ENCODE measurements around the gene SPATA2L. TPM values are rescaled to one million over a fixed set of nuclear protein-coding genes. Genes with fewer than 3 reads are reported as not detected.

The SPATA2L gene
- total RNA-seq, 4 donors from 2014 or later: 1.2 to 18.7 (median 7.2) TPM

DNA sequence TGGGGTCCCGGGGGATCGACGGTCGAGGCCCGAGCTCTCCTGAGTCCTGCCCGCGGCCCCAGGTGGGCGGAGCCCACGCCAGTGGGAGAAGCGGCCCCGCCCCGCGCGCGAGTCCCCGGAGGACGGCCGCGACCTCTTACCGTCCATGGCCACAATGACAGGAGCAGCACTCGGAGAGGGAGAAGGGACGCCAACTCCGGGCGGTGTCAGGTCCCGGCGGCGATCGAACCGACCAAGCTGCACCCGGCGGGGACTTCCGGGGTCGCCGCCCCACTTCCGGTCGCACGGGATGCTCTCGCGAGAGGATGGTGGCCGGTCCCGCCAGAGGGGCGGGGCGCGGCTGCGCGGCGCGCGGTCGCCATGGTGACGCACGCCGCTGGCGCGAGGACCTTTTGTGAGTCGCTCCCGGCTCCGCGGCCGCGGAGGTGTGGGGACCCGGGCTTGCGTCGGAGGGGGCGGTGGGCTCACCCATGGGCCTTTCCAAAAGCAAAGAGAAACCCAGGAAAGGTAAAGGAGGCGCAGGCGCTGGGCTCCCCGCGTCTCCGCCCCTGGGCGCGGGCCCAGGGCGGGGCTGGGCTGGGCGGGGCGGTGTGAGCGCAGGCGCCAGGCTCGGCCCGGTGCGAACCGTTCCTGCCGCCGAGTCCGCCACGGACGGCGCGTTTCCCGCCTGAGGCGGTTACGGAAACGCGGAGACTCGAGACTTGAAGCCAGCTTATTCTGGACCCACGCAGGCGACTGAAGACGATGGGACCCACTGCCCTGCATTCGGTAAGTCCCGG, 43.9 kb downstream of the SPATA2L start, which contains the start of the genes CHMP1A and SPATA33:
Gene CHMP1A (minus strand): TSS at position 267 of the 779 bp plus-strand sequence. CDS start 120 bp downstream, at position 147.
Gene SPATA33 (plus strand): TSS at position 395 of the 779 bp plus-strand sequence. CDS start 76 bp downstream, at position 471.
- Histone ChIP-seq H3K27ac (peak within 1 kb of the TSS; percentile 30 to 62), H3K9me3 (no peaks in the 10 kb centered on the region), H3K36me3 (no peaks in the 10 kb centered on the region), H3K4me3 (peak within 1 kb of the TSS; percentile 64 to 84), H3K27me3 (no peaks in the 10 kb centered on the region), H3K4me1 (peaks cover 0 to 7% of the 10 kb centered on the region in 2 donors)
- TF ChIP-seq, protein P1, sequence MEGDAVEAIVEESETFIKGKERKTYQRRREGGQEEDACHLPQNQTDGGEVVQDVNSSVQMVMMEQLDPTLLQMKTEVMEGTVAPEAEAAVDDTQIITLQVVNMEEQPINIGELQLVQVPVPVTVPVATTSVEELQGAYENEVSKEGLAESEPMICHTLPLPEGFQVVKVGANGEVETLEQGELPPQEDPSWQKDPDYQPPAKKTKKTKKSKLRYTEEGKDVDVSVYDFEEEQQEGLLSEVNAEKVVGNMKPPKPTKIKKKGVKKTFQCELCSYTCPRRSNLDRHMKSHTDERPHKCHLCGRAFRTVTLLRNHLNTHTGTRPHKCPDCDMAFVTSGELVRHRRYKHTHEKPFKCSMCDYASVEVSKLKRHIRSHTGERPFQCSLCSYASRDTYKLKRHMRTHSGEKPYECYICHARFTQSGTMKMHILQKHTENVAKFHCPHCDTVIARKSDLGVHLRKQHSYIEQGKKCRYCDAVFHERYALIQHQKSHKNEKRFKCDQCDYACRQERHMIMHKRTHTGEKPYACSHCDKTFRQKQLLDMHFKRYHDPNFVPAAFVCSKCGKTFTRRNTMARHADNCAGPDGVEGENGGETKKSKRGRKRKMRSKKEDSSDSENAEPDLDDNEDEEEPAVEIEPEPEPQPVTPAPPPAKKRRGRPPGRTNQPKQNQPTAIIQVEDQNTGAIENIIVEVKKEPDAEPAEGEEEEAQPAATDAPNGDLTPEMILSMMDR (IDR thresholded peaks at IDR 0.05): no peak
- peak in 1 of 2 donors; percentile 61 for TF ChIP-seq POLR2A (IDR thresholded peaks at IDR 0.05)
- peak; percentile 81 to 92 for DNase-seq
- intact Hi-C loops (cut with DNase I; ENCODE audit: low total_unique reads): no loop called here

DNA sequence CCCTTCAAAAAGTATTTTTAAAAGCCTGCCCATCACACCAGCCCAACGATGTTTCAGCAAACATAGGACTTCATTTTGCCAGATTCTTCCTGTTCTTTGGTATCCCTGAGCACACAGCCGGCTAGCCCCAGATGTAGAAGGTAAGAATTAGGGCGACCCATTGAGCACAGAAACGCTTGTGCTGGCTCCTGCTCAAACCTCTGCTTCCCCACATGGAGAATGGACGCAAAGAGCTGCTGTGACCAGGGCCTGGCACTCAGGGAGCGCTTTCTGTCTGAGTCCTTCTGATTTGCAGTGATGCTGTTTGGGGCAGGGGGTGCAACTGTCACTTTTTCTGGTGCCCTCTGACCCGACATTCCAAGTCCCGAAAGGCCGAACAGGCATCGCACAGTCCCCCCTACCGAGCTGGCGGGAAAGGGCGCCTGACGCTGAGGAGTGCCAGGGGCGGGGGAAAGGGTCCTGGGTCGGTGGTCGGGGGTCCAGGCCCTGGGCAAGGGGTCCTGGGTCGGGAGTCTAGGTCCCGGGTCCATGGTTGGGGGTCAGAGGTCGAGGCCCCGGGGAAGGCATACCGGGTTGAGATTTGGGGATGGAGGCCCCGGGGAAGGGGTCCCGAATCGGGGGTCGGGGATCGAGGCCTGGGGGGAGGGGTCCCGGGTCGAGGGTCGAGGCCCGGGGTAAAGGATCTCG, 44.9 kb downstream of the SPATA2L start:
- H3K4me3 ChIP-seq: peak overlapping the region; percentile 64 to 84
- peak overlapping the region in 1 of 2 donors; percentile 62 for H3K27ac ChIP-seq
- peaks cover 0 to 7% of the 10 kb centered on the region in 2 donors for H3K4me1 ChIP-seq
- no peaks in the 10 kb centered on the region for H3K27me3 ChIP-seq
- intact Hi-C loops (cut with DNase I; ENCODE audit: low total_unique reads): no loop called here
- no peak for DNase-seq
- TF ChIP-seq, protein P1 (IDR thresholded peaks at IDR 0.05): no peak
- TF ChIP-seq POLR2A (IDR thresholded peaks at IDR 0.05): no peak
- H3K9me3 ChIP-seq: no peaks in the 10 kb centered on the region
- no peaks in the 10 kb centered on the region for H3K36me3 ChIP-seq

DNA sequence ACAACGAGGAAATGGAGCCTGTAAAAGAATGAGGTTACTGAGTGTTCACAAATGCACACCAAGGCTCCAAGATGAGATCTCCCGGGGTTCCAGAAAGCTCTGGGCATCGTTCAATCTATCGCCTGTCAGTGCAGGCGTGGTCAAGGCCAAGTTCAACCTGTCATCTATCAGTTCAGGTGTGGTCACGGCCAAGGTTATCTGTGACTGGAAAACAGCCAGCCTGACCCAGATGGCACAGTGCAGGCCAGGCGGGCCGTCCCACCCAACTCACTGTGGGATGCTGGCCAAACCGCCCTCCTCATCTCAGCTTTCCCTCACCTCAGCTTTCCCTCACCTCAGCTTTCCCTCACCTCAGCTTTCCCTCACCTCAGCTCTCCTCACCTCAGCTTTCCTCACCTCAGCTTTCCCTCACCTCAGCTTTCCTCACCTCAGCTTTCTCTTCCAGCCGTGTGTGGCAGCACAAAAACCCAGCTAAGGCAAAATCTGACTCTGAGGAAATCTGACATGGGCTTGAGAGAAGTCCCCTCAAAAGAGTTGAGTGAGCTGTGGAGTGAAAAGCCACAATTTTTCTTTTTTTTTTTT, 46.4 kb downstream of the SPATA2L start:
- Histone ChIP-seq H3K27ac (no peak overlapping the region), H3K4me3 (no peak overlapping the region), H3K27me3 (no peaks in the 10 kb centered on the region), H3K9me3 (no peaks in the 10 kb centered on the region), H3K36me3 (no peaks in the 10 kb centered on the region), H3K4me1 (peaks cover 0 to 7% of the 10 kb centered on the region in 2 donors)
- intact Hi-C loops (cut with DNase I; ENCODE audit: low total_unique reads): no loop called here
- no peak for DNase-seq
- TF ChIP-seq, protein P1 (IDR thresholded peaks at IDR 0.05): no peak
- TF ChIP-seq POLR2A (IDR thresholded peaks at IDR 0.05): no peak

DNA sequence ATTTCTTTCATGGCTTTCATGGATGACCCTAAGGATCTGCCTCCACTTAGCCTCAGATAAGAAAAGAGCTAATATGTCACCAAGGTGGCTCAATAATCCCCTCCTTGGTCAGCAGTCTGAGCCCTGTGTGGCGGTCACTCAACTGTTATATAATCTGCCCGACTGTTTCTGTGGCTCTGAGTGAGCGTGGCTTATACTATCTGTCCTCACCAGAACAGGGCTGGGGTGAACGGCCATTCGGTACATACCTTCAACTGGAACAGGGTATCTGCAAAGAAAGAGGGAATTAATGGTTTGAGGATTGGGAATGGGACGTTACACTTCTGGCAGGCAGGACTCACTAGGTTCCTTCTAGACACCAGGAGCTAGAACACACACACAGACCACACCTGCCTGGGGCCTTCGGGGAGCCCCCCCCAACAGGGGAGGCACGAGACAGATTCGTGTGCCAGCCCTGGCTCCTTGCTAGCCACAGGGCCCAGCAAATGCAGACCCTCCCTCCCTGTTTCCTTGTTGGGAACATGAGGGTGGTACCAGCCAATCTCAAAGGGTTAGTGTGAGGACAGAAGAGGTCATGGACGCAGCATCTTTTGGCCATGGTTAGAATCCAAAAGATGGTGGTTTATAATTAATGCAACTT, 47.7 kb downstream of the SPATA2L start:
- DNase-seq: no peak
- no peak for TF ChIP-seq POLR2A (IDR thresholded peaks at IDR 0.05)
- TF ChIP-seq, protein P1 (IDR thresholded peaks at IDR 0.05): no peak
- H3K36me3 ChIP-seq: no peaks in the 10 kb centered on the region
- intact Hi-C loops (cut with DNase I; ENCODE audit: low total_unique reads): no loop called here
- no peaks in the 10 kb centered on the region for H3K27me3 ChIP-seq
- H3K9me3 ChIP-seq: no peaks in the 10 kb centered on the region
- H3K4me3 ChIP-seq: no peak overlapping the region
- H3K27ac ChIP-seq: no peak overlapping the region
- peaks cover 0 to 7% of the 10 kb centered on the region in 2 donors for H3K4me1 ChIP-seq
